Astrocyte (in vitro differentiated cells and primary cell): ENCODE data around the gene VPS8. TPM values are rescaled to one million over a fixed set of nuclear protein-coding genes. Genes with fewer than 3 reads are reported as not detected.

Source experiments
- DNase-seq: peaks from one replicate; pipeline ENCODE4 v3.0.0-alpha.2; 2010; ENCODE audit warnings: low read depth
- FAIRE-seq: peaks from 2 replicates; lab custom pipeline; 2011; peaks lifted over from hg19 to GRCh38; lab: Jason Lieb, UNC
- H2AFZ ChIP-seq: 2 replicates; pipeline ENCODE4 v1.6.0; 2012; ENCODE audit warnings: low read depth, low read length, inconsistent platforms
- H3K27ac ChIP-seq: 2 replicates; pipeline ENCODE4 v1.5.1; 2011; ENCODE audit warnings: low read depth, low read length, inconsistent platforms
- H3K27me3 ChIP-seq: 2 replicates; pipeline ENCODE4 v1.6.0; 2011; ENCODE audit warnings: low read length, inconsistent platforms; ENCODE audit not compliant: insufficient read depth
- H3K36me3 ChIP-seq: 2 replicates; pipeline ENCODE4 v1.5.1; 2011; ENCODE audit warnings: low read length, inconsistent platforms; ENCODE audit not compliant: insufficient read depth
- H3K4me1 ChIP-seq: 2 replicates; pipeline ENCODE4 v1.5.1; 2011; ENCODE audit warnings: low read length, inconsistent platforms; ENCODE audit not compliant: insufficient read depth
- H3K4me2 ChIP-seq: 2 replicates; pipeline ENCODE4 v1.6.0; 2012; ENCODE audit warnings: low read length, inconsistent platforms
- H3K4me3 ChIP-seq: 2 replicates; pipeline ENCODE4 v1.5.1; 2011; ENCODE audit warnings: low read depth, mild to moderate bottlenecking, low read length, inconsistent platforms; ENCODE audit not compliant: insufficient read depth
- H3K79me2 ChIP-seq: 2 replicates; pipeline ENCODE4 v1.6.0; 2012; ENCODE audit warnings: mild to moderate bottlenecking, low read length, inconsistent platforms; ENCODE audit not compliant: insufficient read depth
- H3K9ac ChIP-seq: 2 replicates; pipeline ENCODE4 v1.6.0; 2012; ENCODE audit warnings: mild to moderate bottlenecking, low read length, inconsistent platforms
- H3K9me3 ChIP-seq: 2 replicates; pipeline ENCODE4 v1.5.1; 2012; ENCODE audit warnings: low read depth, mild to moderate bottlenecking, low read length, inconsistent platforms; ENCODE audit not compliant: insufficient read depth
- H4K20me1 ChIP-seq: 2 replicates; pipeline ENCODE4 v1.6.0; 2012; ENCODE audit warnings: low read length, inconsistent platforms; ENCODE audit not compliant: insufficient read depth
- H3K27ac Mint-ChIP-seq: one replicate; pipeline ENCODE4 v1.8.0; 2021; ENCODE audit warnings: mild to moderate bottlenecking, mixed read lengths; ENCODE audit not compliant: unreplicated experiment
- H3K27me3 Mint-ChIP-seq: one replicate; pipeline ENCODE4 v1.8.0; 2021; ENCODE audit warnings: low read depth, mixed read lengths; ENCODE audit not compliant: unreplicated experiment
- H3K36me3 Mint-ChIP-seq: one replicate; pipeline ENCODE4 v1.8.0; 2021; ENCODE audit warnings: low read depth, mixed read lengths; ENCODE audit not compliant: unreplicated experiment
- H3K4me1 Mint-ChIP-seq: one replicate; pipeline ENCODE4 v1.8.0; 2021; ENCODE audit warnings: low read depth, mixed read lengths; ENCODE audit not compliant: unreplicated experiment
- H3K4me3 Mint-ChIP-seq: one replicate; pipeline ENCODE4 v1.8.0; 2021; ENCODE audit warnings: mild to moderate bottlenecking, moderate library complexity, mixed read lengths; ENCODE audit not compliant: unreplicated experiment
- H3K9me3 Mint-ChIP-seq: one replicate; pipeline ENCODE4 v1.8.0; 2021; ENCODE audit warnings: mild to moderate bottlenecking, mixed read lengths; ENCODE audit not compliant: unreplicated experiment
- CTCF ChIP-seq: IDR thresholded peaks from 2 replicates; pipeline ENCODE4 v1.5.1; 2011; ENCODE audit warnings: low read depth, mild to moderate bottlenecking, inconsistent platforms, low read length, moderate library complexity; ENCODE audit not compliant: insufficient read depth
- EZH2 ChIP-seq: IDR thresholded peaks from 2 replicates; pipeline ENCODE4 v1.6.1; 2012; ENCODE audit warnings: mild to moderate bottlenecking, low read length, inconsistent platforms; ENCODE audit not compliant: insufficient read depth
- total RNA-seq: library from RNA; stranded (reverse); gene quantifications from 2 replicates; pipeline ENCODE4 v1.2.1, GENCODE V29; 2021

The VPS8 gene
- total RNA-seq, 1 donor from 2014 or later, result 40.7 TPM

- peaks cover 6% of the 10 kb centered on the region for H3K4me1 Mint-ChIP-seq
- peaks cover 4% of the 10 kb centered on the region for H3K27me3 Mint-ChIP-seq
- H3K79me2 ChIP-seq, result no peaks in the 10 kb centered on the region
- no peak overlapping the region for H3K9ac ChIP-seq
- H3K27ac ChIP-seq, result no peak overlapping the region
- H3K4me3 ChIP-seq, result no peak overlapping the region
- H3K4me1 ChIP-seq, result no peaks in the 10 kb centered on the region
- H3K9me3 ChIP-seq, result no peaks in the 10 kb centered on the region
- H3K4me2 ChIP-seq, result no peak overlapping the region
- no peaks in the 10 kb centered on the region for H3K36me3 Mint-ChIP-seq
- no peak for DNase-seq
- H3K36me3 ChIP-seq, result no peaks in the 10 kb centered on the region
- TF ChIP-seq EZH2 (no peak), CTCF (no peak)
- FAIRE-seq, result no peak
- H3K4me3 Mint-ChIP-seq, result no peak overlapping the region
- H3K27me3 ChIP-seq, result peaks cover 27% of the 10 kb centered on the region
- H3K27ac Mint-ChIP-seq, result no peak overlapping the region
- no peaks in the 10 kb centered on the region for H4K20me1 ChIP-seq
- no peaks in the 10 kb centered on the region for H3K9me3 Mint-ChIP-seq
- H2AFZ ChIP-seq, result no peak overlapping the region
Measured at GRCh38 chr3:184802150-184802549, 9.8 kb upstream of the VPS8 start.

- DNase-seq (no peak), FAIRE-seq (no peak)
- Mint-ChIP-seq H3K4me3 (no peak overlapping the region), H3K27me3 (peaks cover 2% of the 10 kb centered on the region), H3K9me3 (no peaks in the 10 kb centered on the region), H3K4me1 (peaks cover 6% of the 10 kb centered on the region), H3K36me3 (no peaks in the 10 kb centered on the region), H3K27ac (no peak overlapping the region)
- Histone ChIP-seq H3K27ac (no peak overlapping the region), H3K4me3 (no peak overlapping the region), H2AFZ (no peak overlapping the region), H3K9me3 (no peaks in the 10 kb centered on the region), H3K4me1 (no peaks in the 10 kb centered on the region), H3K79me2 (no peaks in the 10 kb centered on the region), H3K36me3 (no peaks in the 10 kb centered on the region), H4K20me1 (no peaks in the 10 kb centered on the region), H3K27me3 (peaks cover 20% of the 10 kb centered on the region), H3K9ac (no peak overlapping the region), H3K4me2 (no peak overlapping the region)
- TF ChIP-seq CTCF, result no peak
- no peak for TF ChIP-seq EZH2
Measured at GRCh38 chr3:184804801-184805200, 7.2 kb upstream of the VPS8 start.

GRCh38 chr3:184805351-184806038, 6.5 kb upstream of the VPS8 start:
- H3K27ac Mint-ChIP-seq, result no peak overlapping the region
- no peaks in the 10 kb centered on the region for H3K79me2 ChIP-seq
- TF ChIP-seq EZH2 (no peak), CTCF (no peak)
- DNase-seq (no peak), FAIRE-seq (no peak)
- no peak overlapping the region for H3K27ac ChIP-seq
- peaks cover 2% of the 10 kb centered on the region for H3K27me3 Mint-ChIP-seq
- no peaks in the 10 kb centered on the region for H3K9me3 Mint-ChIP-seq
- no peaks in the 10 kb centered on the region for H3K36me3 ChIP-seq
- peaks cover 6% of the 10 kb centered on the region for H3K4me1 Mint-ChIP-seq
- H3K4me1 ChIP-seq, result no peaks in the 10 kb centered on the region
- no peak overlapping the region for H2AFZ ChIP-seq
- no peaks in the 10 kb centered on the region for H3K36me3 Mint-ChIP-seq
- H3K27me3 ChIP-seq, result peaks cover 13% of the 10 kb centered on the region
- no peak overlapping the region for H3K4me3 Mint-ChIP-seq
- H4K20me1 ChIP-seq, result no peaks in the 10 kb centered on the region
- H3K9me3 ChIP-seq, result no peaks in the 10 kb centered on the region
- H3K4me2 ChIP-seq, result no peak overlapping the region
- no peak overlapping the region for H3K4me3 ChIP-seq
- H3K9ac ChIP-seq, result no peak overlapping the region
